Prostate gland (tissue), 2 donors: ENCODE data around the gene ZNF628. TPM values are rescaled to one million over a fixed set of nuclear protein-coding genes. Genes with fewer than 3 reads are reported as not detected.

Experiments used
- DNase-seq: peaks from one replicate; pipeline ENCODE4 v3.0.0-alpha.2; 2019; ENCODE audit warnings: low spot score
- H3K27ac ChIP-seq, 2 donors: fragments of 200-600 bp; sonication (generic); 2 replicates each; pipeline ENCODE4 v1.5.1; 2017 to 2019
- H3K27me3 ChIP-seq: fragments of 200-600 bp; sonication (generic); replicated peaks from 2 replicates; pipeline ENCODE4 v1.5.1; 2019; ENCODE audit not compliant: insufficient read depth
- H3K36me3 ChIP-seq, 2 donors: fragments of 200-600 bp; sonication (generic); 1 replicate in 1 of 2; 2 replicates in 1 of 2; pipeline versions ENCODE4 v1.5.1 to v1.8.1; 2017 to 2019
- H3K4me1 ChIP-seq: fragments of 200-600 bp; sonication (generic); replicated peaks from 2 replicates; pipeline ENCODE4 v1.5.1; 2019
- H3K4me3 ChIP-seq, 2 donors: fragments of 200-600 bp; sonication (generic); 2 replicates each; pipeline ENCODE4 v1.5.1; 2017 to 2019
- H3K9me3 ChIP-seq: fragments of 200-600 bp; sonication (generic); 2 replicates; pipeline ENCODE4 v1.5.1; 2017
- CTCF ChIP-seq, 4 experiments: fragments of 200-600 bp in 2 of 4; fragments of 450-650 bp in 2 of 4; sonication (generic) in 2 of 4; IDR thresholded peaks; 1 replicate in 3 of 4; 2 replicates in 1 of 4; pipeline ENCODE4 v1.5.1; 2016 to 2019; ENCODE audit warnings: antibody characterized with exemption in 4 of 4, mild to moderate bottlenecking in 2 of 4, moderate library complexity in 2 of 4
- POLR2A ChIP-seq: fragments of 450-650 bp; IDR thresholded peaks from one replicate; pipeline ENCODE4 v1.6.1; 2016; ENCODE audit warnings: antibody characterized with exemption, mild to moderate bottlenecking
- POLR2AphosphoS5 ChIP-seq: sonication (generic); formaldehyde crosslinking; IDR thresholded peaks from one replicate; pipeline ENCODE4 v1.6.1; 2017; ENCODE audit warnings: antibody characterized with exemption
- WGBS: methylation state at CpG from one replicate; pipeline ENCODE4 v1.1.5; 2018; 5-methylcytosine and 5-hydroxymethylcytosine counted together
- intact Hi-C: fragments of 100-400 bp; cut with DNase I; formaldehyde crosslinking; loops from one replicate; pipeline ENCODE4 v1.14.2; 2022
- total RNA-seq, 2 donors: library from RNA; depleted of rRNA; stranded (reverse); fragments of >200 nt; gene quantifications; one replicate each; pipeline ENCODE4 v1.1.0, GENCODE V29; 2016

The ZNF628 gene
- total RNA-seq, 2 donors from 2014 or later, result 10.9 to 66.4 TPM

GRCh38 chr19:55483706-55484592 is 7.5 kb downstream of the ZNF628 start:
- peaks cover 0 to 5% of the 10 kb centered on the region in 2 donors for H3K36me3 ChIP-seq
- peaks cover 4% of the 10 kb centered on the region for H3K4me1 ChIP-seq
- peak overlapping the region in 1 of 2 donors; percentile 80 for H3K27ac ChIP-seq
- TF ChIP-seq CTCF (IDR thresholded peaks at IDR 0.05), result no peak
- TF ChIP-seq POLR2A, result no peak
- TF ChIP-seq POLR2AphosphoS5, result no peak
- H3K27me3 ChIP-seq, result no peaks in the 10 kb centered on the region
- no peak for DNase-seq
- intact Hi-C loops, result no loop called here
- H3K9me3 ChIP-seq, result no peaks in the 10 kb centered on the region
- peak overlapping the region in 1 of 2 donors; percentile 57 for H3K4me3 ChIP-seq
- 77% methylated on average over 46 of the region's 46 CpGs for WGBS

GRCh38 chr19:55484593-55485438 is 8.4 kb downstream of the ZNF628 start, which contains the start of gene NAT14:
NAT14 (plus strand) TSS chr19:55485188; CDS start chr19:55485709, 521 bp downstream.
- Histone ChIP-seq H3K27me3 (no peaks in the 10 kb centered on the region), H3K4me3 (peak within 1 kb of the TSS; percentile 51 to 57), H3K27ac (peak within 1 kb of the TSS; percentile 67 to 80), H3K9me3 (no peaks in the 10 kb centered on the region), H3K4me1 (peaks cover 4% of the 10 kb centered on the region), H3K36me3 (peaks cover 0 to 5% of the 10 kb centered on the region in 2 donors)
- TF ChIP-seq POLR2AphosphoS5 (no peak), POLR2A (no peak), CTCF (IDR thresholded peaks at IDR 0.05) (no peak)
- under 1% methylated on average over 76 of the region's 78 CpGs for WGBS
- no peak for DNase-seq
- intact Hi-C loops, result no loop called here

GRCh38 chr19:55485439-55486011 is 9.1 kb downstream of the ZNF628 start:
- Histone ChIP-seq H3K9me3 (no peaks in the 10 kb centered on the region), H3K27me3 (no peaks in the 10 kb centered on the region), H3K36me3 (peaks cover 0 to 5% of the 10 kb centered on the region in 2 donors), H3K4me3 (peak overlapping the region; percentile 51 to 57), H3K27ac (peak overlapping the region; percentile 67 to 80), H3K4me1 (peaks cover 4% of the 10 kb centered on the region)
- no peak for DNase-seq
- WGBS, result 26% methylated on average over 16 of the region's 18 CpGs
- intact Hi-C loops, result no loop called here
- TF ChIP-seq POLR2A, result no peak
- TF ChIP-seq CTCF (IDR thresholded peaks at IDR 0.05), result no peak
- TF ChIP-seq POLR2AphosphoS5, result no peak

- Histone ChIP-seq H3K4me1 (peaks cover 4% of the 10 kb centered on the region), H3K27me3 (no peaks in the 10 kb centered on the region), H3K36me3 (peaks cover 0 to 5% of the 10 kb centered on the region in 2 donors), H3K27ac (peak overlapping the region in 1 of 2 donors; percentile 65), H3K4me3 (no peak overlapping the region), H3K9me3 (no peaks in the 10 kb centered on the region)
- TF ChIP-seq POLR2AphosphoS5 (no peak), CTCF (IDR thresholded peaks at IDR 0.05) (no peak), POLR2A (no peak)
- intact Hi-C loops, result no loop called here
- WGBS, result 73% methylated on average over 45 of the region's 53 CpGs
- DNase-seq, result no peak
These were observed 9.9 kb downstream of the ZNF628 start for GRCh38 chr19:55486043-55486970.
